Epidermal melanocyte (primary cell): Measurements from ENCODE around the gene GREM2.

Source experiments
- DNase-seq: peaks from one replicate; pipeline ENCODE4 v3.0.0; 2011; ENCODE audit warnings: low spot score; ENCODE audit not compliant: insufficient read length

GREM2 gene

DNA sequence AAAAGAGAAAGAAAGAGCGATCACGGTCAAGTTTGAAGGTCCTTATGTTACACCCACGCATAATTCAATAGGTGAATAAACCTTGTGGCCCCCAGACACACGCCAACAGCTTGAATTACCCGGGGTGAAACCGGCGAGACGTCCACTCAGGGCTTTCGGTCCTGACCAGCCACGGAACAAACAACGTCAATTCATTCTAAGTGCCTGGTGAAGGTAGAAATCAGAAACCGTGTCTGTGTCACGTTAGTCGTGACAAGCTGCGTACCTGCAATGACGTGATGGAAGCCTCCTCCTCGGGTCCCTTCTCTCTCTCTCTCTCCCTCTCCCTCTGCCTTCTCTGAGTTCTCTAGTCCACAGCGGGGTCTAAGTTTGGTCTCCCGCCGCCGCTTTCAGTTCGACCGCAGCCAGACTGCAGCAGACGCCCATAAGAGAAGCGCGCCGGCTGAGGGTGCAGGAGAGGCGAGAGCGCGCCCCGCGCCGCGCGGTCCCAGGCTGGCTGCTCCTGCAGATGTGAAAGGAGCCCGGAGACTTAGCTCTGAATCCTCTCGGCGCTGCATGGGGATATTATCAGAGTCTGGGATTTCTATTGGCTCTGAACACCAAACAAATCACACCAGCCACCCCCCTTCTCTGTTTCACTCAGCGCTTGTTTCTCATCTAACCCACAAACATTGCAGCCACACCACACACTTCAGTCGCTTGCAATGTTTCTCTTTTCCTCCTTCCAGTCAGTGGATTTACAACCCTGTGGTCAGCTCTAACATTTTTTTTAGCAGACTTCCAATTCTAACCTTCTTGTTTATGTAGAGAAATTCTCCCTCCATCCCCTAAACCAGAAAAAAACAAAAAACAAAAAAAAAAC, at the start of gene GREM2:
Gene GREM2 (minus strand): TSS at position 537 of the 862 bp plus-strand sequence. CDS start 118,680 bp downstream, outside the sequence.
- DNase-seq: peak; percentile 59

GRCh38 chr1:240658312-240658960, 46.5 kb upstream of the GREM2 start:
- no peak for DNase-seq

DNA sequence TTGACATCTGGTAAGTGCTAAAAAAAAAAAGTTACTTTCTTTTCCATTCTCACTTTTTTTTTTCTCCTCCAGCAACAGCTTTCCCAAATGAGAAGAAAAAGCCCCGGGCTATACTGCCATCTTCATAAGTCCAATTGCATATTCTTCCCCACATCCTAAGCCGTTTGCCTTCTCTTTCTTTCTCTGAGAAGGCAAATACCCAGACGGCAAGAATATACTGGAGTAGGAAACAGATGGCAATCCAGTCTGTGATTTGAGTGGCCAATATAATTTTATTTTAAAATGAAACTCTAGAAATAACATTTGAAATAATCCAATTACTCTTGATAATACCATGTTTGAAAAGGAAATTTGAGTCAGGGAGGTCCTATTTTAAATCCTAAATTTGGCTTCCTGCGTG, 44.6 kb upstream of the GREM2 start:
- DNase-seq: no peak

DNA sequence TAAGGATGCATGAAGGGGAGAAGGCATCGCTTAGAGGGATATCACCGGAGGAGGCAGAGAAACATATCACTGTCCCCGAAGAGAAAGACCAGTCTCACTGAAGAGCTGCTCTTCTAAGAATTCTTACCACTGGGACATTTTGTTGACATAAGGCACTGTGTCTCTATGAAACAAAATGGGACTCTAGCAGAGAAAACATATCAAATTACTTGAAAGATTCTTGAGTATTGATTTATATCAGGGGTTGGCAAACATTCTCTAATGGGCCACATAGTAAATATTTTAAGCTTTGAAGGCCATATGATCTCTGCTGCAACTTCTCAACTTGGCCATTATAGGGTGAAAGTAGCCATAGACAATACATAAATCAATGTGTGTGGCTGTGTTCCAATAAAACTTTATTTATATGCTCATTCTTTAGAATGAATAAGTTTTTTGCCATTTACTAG, 41.0 kb upstream of the GREM2 start:
- no peak for DNase-seq

DNA sequence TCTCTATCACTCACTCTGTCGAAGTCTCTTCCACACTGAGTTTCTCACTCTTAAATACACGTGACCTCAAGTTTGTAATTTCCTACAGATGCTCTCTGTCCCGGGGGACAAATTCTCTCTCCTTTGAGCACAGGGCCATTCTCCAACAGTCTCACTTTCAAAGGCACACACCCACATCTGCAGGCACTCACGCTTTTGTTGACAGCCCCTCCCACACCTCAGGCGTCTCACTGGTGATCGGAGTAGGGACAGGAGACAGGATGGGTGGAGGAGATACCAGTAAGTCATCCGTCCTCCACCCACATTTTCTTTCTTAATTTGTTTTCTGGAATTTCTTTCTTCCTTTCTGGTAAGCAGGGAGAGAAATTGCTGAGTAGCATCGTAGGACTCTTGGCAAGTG, 40.6 kb upstream of the GREM2 start:
- no peak for DNase-seq

- DNase-seq: no peak
These were observed 38.9 kb upstream of the GREM2 start for GRCh38 chr1:240650877-240651276.

DNA sequence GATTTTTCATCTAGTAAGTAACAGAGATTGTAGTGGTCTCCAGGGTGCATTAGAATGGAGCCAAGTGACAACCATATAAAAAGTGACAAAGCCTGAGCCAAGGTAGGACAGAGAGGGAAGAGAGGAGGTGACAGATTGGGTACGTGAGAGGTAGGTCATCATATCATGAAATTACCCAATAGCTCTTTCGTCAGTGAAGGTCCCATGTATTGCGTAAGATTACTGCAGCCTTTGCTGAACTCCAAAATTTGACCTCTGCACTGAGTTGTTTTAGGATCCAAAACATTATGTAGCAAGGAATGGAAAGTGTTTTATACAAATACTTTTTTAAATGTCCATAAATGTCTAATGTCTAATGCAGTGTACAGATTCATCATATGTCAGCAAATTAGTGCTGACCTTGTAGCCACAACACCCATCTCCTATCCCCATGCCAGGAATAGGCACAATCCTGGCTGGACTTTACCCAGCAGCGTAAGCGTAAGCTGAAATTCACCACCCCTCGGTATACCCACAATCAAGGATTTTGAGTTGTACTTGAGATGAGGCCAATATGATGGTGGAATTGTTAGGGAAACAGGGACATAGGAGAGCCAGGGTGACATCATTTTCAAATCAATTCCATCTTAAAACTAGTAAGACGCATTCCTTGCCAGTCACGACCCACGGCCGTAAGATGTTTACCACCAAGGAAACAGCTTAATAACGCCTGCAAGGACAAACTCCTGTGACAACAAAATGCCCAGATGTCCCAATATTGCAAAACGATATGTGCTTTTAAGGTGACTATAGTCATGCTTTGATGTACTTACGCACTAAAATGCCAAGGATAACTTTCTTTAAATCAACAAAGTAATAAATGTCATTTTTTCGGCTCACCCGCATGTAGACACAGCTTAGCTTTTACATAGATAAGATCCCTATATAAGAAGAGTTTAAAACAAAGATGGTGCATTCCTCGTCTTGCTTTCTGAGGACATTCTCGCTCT, 38.1 kb upstream of the GREM2 start:
- DNase-seq: no peak

GRCh38 chr1:240646571-240647240, 34.8 kb upstream of the GREM2 start:
- no peak for DNase-seq

GRCh38 chr1:240644732-240645131, 32.8 kb upstream of the GREM2 start:
- no peak for DNase-seq

GRCh38 chr1:240635466-240636256, 23.7 kb upstream of the GREM2 start:
- DNase-seq: peak; percentile 49

DNA sequence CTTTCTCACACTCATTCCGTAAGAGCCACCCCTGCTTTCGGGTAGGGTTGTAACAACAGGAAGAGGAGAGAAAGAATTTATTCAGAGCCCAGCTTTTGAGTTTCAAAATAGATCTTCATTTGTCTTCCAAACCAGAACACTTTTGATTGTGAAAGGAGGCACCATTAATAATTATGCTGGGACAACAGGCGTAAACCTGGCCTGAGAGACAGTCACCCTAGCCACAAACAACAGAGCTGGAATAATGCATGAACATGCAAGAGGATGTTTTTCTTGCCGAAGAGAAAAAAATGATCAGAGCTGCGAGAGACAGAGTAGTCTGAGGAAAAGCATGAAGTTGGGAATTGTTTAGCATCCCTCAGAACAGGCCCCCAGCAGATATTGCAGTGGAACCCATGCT, 18.5 kb upstream of the GREM2 start:
- DNase-seq: no peak

DNA sequence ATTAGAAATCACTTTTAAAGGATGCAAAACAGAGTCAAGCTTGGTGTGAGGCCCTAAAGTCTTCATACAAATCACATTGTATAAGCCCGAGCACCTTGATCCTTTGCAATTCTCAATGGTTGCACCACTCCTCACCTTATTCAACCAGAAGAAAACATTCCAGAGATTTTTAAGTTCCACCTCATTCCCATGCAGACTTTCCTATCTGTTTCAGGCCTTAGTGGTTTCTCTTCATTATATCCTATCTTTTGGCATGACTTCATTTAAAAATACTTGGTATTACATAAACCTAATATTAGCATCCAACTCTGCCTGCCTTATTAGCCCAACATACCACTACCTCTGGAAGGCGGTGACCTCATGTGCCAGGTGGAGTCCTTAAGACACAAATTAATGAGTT, 9.3 kb upstream of the GREM2 start:
- DNase-seq: no peak

DNA sequence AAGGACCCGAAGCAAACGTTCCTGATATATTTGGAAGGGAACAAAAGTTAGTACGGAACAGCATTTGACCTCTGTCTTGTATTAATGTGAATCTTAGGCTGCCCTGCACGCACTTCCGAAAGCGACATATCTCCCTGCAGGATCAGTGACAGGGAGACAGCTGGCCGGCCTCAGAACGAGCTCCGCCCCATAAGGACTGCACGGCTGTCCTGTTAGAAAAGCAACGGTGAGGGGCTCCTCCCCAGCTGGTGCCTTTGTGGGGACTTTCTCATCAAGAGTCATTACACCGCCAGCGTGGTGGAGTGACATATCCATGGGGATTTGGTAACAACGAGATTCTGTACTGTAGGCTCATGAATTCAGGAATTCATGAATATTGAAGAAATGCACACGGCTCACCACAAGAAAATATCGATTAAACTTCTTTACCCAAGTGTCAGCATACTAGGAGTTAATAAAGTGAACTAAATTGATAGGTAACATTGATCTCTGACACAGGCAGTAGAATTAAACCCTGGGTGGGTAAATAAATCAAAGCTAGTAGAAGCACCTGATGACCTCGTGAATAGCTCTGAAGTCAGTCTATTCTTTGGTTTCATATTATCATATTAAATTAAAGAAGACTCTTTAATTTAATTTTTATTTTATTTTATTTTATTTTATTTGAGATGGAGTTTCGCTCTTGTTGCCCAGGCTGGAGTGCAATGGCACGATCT, 8.1 kb upstream of the GREM2 start:
- no peak for DNase-seq

DNA sequence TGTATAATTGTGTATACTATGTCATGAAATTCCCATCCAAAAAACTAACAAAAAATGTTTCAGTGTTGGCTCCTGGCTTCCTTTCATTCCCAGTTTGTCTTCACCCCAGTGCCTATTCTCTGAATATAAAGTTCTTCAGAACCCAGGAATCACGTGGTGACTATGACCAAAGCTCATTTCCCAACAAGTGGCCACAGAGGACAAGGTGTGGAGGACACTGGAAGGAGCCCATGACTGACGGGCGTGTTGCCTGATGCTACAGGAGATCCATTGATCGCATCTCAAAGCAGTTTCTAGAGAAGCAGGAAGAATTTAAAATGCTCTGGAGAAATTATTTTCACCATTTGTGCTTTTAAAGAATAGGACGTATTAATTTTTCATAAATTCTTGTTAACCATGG, 7.4 kb upstream of the GREM2 start:
- no peak for DNase-seq

- no peak for DNase-seq
These were observed 7.0 kb upstream of the GREM2 start for GRCh38 chr1:240618946-240619345.

DNA sequence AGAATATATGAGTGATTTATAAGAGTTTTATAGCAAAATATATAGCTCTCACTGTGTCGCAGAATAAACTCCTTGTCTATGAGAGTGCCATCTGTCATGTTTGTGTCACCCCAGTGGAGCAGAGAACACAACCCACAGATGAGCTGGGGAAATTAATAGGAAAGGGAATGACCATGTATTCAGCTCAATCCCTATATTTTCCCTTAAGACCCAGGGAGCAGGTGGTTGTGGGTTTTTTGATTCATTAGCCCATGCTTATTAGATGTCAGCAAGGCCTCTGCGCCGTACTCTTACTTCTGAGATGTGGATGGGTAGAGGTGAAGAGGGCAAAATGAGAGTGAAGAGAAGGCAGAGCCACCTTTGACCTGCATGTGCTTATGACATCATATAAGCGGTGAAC, 4.1 kb upstream of the GREM2 start:
- DNase-seq: no peak

DNA sequence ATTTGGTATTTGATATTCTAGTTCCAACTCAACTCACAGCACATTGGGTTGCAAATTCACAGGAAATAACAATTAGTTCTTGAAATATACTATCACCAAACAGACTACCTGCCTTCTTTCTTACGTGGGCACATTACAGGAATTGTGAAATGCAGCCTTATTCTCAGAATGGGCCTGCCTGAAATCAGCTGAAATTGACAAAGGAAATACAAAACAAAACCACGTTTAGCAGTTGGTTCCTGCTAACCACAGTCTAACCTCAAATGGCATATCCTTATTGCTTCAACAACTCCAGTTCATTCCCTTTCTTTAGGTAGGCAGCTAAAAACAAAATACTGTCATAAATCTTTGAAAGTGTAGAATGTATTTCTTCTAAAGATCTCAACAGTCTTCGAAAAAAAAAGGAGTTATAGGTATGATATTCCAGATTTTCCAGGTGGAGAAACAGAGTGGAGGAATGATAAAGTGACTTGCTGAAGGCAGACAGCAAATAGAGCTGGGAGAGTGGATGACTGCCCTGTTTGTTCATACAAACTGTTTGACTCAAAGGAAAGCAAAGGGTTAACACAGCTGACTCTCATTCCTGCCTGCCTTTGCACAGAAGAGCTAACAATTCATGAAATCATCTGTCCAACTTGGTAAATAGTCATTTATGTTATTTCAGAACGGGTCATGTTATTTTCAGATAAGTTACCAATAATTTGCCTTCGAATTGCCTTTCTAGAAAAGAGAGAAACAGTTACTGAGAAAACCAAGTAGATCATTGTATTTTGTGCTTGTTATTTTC, 1.6 kb upstream of the GREM2 start:
- DNase-seq: no peak

- DNase-seq: no peak
These were observed 856 bp upstream of the GREM2 start for GRCh38 chr1:240612811-240613210.

- DNase-seq: no peak
These were observed 732 bp downstream of the GREM2 start for GRCh38 chr1:240611228-240611618.
